Cardiac muscle cell (in vitro differentiated cells and primary cell): ENCODE data around the gene MT1B. TPM values are rescaled to one million over a fixed set of nuclear protein-coding genes. Genes with fewer than 3 reads are reported as not detected.

Source experiments
- DNase-seq, 2 donors: peaks; one replicate each; pipeline versions ENCODE4 v3.0.0 to v3.0.0-alpha.2; 2010 to 2017; ENCODE audit warnings: low read depth in 1 of 2, low spot score in 1 of 2
- H3K27ac ChIP-seq: fragments of 200-600 bp; sonication (generic); 2 replicates; pipeline ENCODE4 v1.5.1; 2016
- H3K27me3 ChIP-seq: fragments of 200-600 bp; sonication (generic); 2 replicates; pipeline ENCODE4 v1.6.0; 2016; ENCODE audit warnings: control low read depth
- H3K36me3 ChIP-seq: fragments of 200-600 bp; sonication (generic); 2 replicates; pipeline ENCODE4 v1.5.1; 2016; ENCODE audit warnings: control low read depth
- H3K4me1 ChIP-seq: fragments of 200-600 bp; sonication (generic); 2 replicates; pipeline ENCODE4 v1.8.1; 2017; ENCODE audit warnings: low read depth, mild to moderate bottlenecking, mixed run types
- H3K4me3 ChIP-seq: fragments of 200-600 bp; sonication (generic); 2 replicates; pipeline ENCODE4 v1.5.1; 2016; ENCODE audit warnings: mild to moderate bottlenecking
- H3K9me3 ChIP-seq: fragments of 200-600 bp; sonication (generic); 2 replicates; pipeline ENCODE4 v1.5.1; 2017; ENCODE audit warnings: low read depth, mild to moderate bottlenecking, control low read depth
- CTCF ChIP-seq: IDR thresholded peaks from 2 replicates; pipeline ENCODE4 v1.5.1; 2012; ENCODE audit warnings: low read depth, mild to moderate bottlenecking, low read length
- polyA plus RNA-seq: library from polyadenylated mRNA; unstranded; fragments of >200 nt; fragmentation: Nextera tagmentation; extraction: Ambion mirVana; gene quantifications from 2 replicates; pipeline ENCODE4 v1.2.1, GENCODE V29; 2016
- total RNA-seq: library from RNA; depleted of rRNA; stranded (reverse); fragments of >200 nt; gene quantifications from 2 replicates; pipeline ENCODE4 v1.2.3, GENCODE V29; 2016

The MT1B gene
- total and polyA plus RNA-seq, 2 experiments from 2014 or later = not detected

- Histone ChIP-seq H3K9me3 (no peaks in the 10 kb centered on the region), H3K4me3 (no peak overlapping the region), H3K27me3 (peaks cover 86% of the 10 kb centered on the region), H3K36me3 (no peaks in the 10 kb centered on the region), H3K27ac (no peak overlapping the region), H3K4me1 (peaks cover 5% of the 10 kb centered on the region)
- no peak for DNase-seq
- no peak for TF ChIP-seq CTCF
Observed at GRCh38 chr16:56626685-56627084, 25.0 kb upstream of the MT1B start.

- H3K27ac ChIP-seq = no peak overlapping the region
- DNase-seq = no peak
- TF ChIP-seq CTCF = no peak
- H3K4me1 ChIP-seq = peaks cover 5% of the 10 kb centered on the region
- peaks cover 99% of the 10 kb centered on the region for H3K27me3 ChIP-seq
- H3K4me3 ChIP-seq = no peak overlapping the region
- no peaks in the 10 kb centered on the region for H3K9me3 ChIP-seq
- H3K36me3 ChIP-seq = no peaks in the 10 kb centered on the region
Observed at GRCh38 chr16:56628486-56629350, 23.0 kb upstream of the MT1B start.

- Histone ChIP-seq H3K4me3 (no peak overlapping the region), H3K9me3 (no peaks in the 10 kb centered on the region), H3K4me1 (peaks cover 5% of the 10 kb centered on the region), H3K27me3 (peaks cover 100% of the 10 kb centered on the region), H3K27ac (no peak overlapping the region), H3K36me3 (no peaks in the 10 kb centered on the region)
- no peak for DNase-seq
- no peak for TF ChIP-seq CTCF
Observed at GRCh38 chr16:56629531-56629930, 22.2 kb upstream of the MT1B start.

- peaks cover 100% of the 10 kb centered on the region for H3K27me3 ChIP-seq
- no peak overlapping the region for H3K27ac ChIP-seq
Observed at GRCh38 chr16:56630134-56630533, 21.6 kb upstream of the MT1B start.

GRCh38 chr16:56631197-56631596 is 20.5 kb upstream of the MT1B start:
- Histone ChIP-seq H3K9me3 (no peaks in the 10 kb centered on the region), H3K27me3 (peaks cover 100% of the 10 kb centered on the region), H3K4me3 (no peak overlapping the region), H3K27ac (no peak overlapping the region), H3K4me1 (no peaks in the 10 kb centered on the region), H3K36me3 (no peaks in the 10 kb centered on the region)
- no peak for DNase-seq
- no peak for TF ChIP-seq CTCF

More at GRCh38 chr16:56630134-56630533, 21.6 kb upstream of the MT1B start:
- Histone ChIP-seq H3K4me3 (no peak overlapping the region), H3K36me3 (no peaks in the 10 kb centered on the region), H3K4me1 (peaks cover 5% of the 10 kb centered on the region), H3K9me3 (no peaks in the 10 kb centered on the region)
- no peak for TF ChIP-seq CTCF
- no peak for DNase-seq
